HG02642 (cell line): ENCODE measurements around the gene SYTL3.
"Not testable (repeated sequence)": the region's sequence is repeated elsewhere in the genome, so short reads cannot be mapped to it uniquely, and the experiment has no call there.

ENCODE experiments used
- ATAC-seq: cut with Tn5 transposase; IDR thresholded peaks from one replicate; pipeline ENCODE4 v1.9.1; 2021; ENCODE audit warnings: mild to moderate bottlenecking; ENCODE audit not compliant: unreplicated experiment, poor library complexity

The SYTL3 gene

DNA sequence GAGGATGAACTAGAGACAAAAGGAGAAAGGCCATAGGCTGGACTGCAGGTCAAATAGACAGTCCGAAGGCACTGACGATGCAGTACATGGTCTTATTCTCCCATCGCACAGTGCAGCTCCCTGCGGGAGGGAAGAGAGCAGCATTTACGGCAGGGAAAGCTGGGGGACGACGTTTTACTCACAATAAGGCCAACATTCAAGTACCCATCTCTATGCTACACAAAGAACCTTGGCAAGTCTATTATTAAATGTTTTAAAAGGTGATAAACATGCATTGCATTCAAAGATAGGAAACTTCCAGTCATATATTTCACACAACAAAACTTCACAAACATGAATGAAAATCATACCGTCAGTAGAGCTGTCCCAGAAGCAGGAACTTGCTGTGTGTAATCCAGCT lies 13.1 kb upstream of the SYTL3 start:
- ATAC-seq, result no peak

DNA sequence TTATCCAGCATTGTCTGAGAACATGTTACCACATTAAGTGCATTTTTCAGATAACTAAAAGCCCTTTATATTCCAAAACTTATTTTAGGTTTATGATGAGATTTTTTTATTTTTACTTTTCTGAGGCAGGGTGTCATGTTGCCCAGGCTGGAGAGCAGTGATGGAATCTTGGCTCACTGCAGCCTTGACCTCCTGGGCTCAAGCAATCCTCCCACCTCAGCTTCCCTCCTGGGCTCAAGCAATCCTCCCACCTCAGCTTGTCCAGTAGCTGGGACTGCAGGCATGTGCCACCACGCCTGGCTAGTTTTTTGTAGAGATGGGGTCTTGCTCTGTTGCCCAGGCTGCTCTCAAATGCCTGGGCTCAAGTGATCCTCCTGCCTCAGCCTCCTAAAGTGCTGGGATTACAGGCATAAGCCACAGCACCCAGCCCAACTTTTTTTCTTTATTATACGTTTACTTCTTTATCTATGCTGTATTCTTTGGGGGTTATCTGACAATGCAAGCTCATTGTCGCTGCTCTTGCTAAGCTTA lies 11.5 kb upstream of the SYTL3 start:
- no peak for ATAC-seq

DNA sequence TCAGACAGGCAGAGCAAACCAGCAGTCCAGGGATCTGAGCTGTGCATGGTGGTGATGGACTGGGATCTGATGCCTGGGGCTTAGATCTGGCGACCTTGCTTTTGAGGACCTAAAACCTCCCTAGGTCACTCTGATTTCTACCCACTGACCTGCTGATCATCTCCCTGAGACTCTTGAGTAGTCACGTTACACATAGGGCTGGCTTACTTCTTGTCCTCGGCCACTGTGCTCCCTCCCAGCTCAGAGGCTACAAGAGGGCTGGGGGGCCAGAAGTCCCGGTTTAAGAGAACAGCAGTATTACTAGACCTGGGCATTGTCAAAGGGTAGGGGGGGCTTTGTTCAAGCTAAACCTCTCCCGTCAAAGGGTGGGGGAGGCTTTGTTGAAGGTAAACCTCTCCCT lies 10.8 kb upstream of the SYTL3 start:
- no peak for ATAC-seq

DNA sequence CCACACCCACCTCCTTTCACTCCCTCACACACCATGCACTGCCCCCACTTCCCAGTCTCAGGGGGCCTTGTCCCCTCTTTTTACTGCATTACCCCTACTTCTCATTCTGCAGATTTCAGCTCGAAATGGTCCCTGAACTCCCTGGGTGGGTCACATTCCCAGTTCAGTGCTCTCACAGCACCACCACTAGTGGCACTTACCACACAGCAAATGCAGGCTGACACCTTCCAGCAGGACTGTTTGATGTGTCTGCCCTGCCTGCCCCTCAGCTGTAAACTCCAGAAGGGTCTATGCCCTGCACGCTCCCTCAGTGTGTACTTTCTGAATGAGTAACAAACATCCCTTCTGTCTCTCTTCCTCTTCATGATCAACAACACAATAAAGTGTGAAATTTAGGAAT lies 9.3 kb upstream of the SYTL3 start:
- ATAC-seq, result no peak

DNA sequence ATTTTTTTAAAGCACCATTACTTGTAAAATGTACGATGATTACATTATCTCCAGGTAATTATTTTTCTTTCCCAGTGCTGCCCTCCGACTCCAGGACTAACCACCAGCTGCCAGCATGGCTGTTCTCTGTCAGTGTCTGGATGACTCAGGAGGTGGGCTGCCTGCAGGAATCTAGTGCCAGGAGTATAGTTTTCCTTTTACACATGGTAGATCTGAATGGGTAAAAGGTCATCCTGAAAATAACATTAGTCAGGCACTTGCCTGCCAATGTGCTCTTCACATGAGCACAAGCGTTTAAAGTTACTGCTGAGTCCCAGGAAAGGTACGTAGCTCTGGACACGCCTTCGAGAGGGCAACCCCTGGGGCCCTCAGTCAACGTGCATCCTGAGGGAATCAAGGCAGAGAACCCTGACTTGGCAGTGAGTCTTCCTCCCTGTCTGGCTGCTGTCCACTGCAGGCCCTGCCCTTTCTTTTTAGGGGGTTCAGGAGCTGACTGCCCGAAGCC lies 7.7 kb upstream of the SYTL3 start:
- ATAC-seq, result no peak

DNA sequence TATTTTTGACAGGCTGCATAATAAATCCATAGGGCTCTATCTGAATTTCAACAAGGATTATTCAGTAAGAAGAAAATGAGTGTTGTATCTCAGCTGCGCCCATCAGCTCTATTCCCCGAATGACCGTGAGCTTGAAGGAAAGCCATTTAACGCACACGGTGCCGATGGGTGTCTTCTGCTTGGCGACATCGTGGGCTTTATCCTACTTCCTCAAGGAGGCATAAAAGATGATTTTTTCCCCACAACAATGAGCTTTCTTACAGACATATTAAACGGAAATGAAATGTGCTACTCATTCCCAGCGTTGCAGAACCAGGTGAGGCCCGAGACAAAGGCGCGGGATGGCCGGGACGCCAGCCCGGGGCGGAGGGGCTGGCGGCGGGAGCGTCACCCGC lies 6.0 kb upstream of the SYTL3 start:
- ATAC-seq, result no peak

DNA sequence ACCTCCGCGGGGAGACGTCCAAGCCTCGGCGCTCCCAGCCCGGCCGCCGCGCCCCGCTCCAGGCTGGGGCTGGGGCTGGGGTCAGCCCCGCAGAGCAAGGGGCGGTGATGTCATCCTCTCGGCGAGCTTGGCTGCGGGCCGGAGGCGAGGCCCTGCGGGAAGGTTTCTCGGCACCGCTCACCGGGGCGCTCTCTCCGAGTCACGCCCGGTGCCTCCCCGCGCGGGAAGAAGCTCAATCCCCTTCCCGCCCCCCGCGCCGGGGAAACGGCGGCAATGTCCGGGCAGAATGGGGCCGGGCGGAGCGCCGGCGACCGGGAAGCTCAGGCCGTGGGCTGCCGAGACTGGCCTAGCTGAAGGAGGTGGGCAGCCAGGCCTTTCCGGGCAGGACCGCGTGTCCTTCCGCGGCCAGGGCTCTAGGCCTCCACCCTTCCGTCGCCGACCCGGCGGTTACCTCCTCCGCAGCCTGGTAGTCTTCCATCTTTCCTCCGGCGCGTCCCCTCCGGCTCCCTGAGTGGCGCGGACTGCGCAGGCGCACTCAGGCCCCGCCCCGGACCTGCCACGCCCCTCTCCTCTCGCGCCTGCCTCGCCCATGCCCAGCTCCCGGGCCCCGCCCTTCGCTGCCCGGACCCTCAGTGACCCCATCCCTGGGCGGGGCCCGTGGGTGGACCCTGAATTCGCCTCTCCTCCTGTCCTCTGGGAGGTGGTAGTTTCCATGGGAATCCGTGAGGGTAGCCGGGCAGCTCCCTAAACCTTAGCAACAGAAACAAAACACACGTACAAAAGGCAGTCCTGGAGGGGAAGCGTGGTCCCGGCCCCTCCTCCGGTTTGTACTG lies 5.4 kb upstream of the SYTL3 start, which contains the start of gene DYNLT1:
Gene DYNLT1, minus strand, starts transcription at position 513 of the 833 bp plus-strand sequence. Its CDS starts 35 bp downstream, at position 478.
- peak; percentile 73 for ATAC-seq

DNA sequence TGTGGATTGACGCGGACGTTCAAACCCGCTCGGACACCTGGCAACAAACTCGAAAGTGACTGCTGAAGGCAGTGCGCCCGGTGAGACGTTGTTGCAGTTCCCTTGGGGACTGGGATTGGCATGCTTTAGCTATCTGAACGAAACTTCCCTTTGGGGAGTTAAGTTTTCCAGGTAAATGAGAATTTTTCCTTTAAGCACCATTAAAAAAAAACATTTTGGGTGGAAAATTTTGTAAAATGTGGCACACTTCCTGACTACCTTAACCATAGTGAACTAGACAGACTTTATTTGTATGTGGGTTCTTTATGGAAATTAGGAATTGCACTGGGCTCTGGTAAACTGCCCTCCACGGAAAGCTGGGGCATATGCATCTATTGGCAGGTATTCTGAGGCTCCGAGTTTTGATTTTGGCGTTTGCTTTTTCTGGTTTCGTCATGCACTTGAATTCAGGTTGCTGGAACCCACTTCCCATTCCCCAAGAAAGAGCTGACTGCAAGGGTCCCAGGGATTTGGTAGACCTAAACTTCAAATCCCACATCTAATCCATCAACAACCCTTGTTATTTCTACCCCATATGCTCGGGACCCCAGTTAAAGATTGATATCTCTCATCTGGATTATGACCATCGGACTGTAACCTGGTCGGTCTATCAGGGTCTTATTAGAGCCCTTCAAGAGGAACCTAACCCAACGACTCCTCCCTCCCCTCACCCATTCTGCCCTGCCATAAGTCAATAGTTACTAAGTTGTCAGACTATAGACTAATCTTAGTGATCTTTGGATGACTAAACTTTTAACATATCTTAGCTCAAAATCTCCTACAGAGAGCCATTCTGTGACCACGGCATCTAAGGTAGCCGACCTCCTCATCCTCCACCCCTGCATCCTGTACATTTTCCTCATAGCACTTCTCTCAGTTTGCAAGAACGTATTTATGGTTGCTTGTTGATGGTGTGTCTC lies 4.5 kb upstream of the SYTL3 start:
- no peak for ATAC-seq

DNA sequence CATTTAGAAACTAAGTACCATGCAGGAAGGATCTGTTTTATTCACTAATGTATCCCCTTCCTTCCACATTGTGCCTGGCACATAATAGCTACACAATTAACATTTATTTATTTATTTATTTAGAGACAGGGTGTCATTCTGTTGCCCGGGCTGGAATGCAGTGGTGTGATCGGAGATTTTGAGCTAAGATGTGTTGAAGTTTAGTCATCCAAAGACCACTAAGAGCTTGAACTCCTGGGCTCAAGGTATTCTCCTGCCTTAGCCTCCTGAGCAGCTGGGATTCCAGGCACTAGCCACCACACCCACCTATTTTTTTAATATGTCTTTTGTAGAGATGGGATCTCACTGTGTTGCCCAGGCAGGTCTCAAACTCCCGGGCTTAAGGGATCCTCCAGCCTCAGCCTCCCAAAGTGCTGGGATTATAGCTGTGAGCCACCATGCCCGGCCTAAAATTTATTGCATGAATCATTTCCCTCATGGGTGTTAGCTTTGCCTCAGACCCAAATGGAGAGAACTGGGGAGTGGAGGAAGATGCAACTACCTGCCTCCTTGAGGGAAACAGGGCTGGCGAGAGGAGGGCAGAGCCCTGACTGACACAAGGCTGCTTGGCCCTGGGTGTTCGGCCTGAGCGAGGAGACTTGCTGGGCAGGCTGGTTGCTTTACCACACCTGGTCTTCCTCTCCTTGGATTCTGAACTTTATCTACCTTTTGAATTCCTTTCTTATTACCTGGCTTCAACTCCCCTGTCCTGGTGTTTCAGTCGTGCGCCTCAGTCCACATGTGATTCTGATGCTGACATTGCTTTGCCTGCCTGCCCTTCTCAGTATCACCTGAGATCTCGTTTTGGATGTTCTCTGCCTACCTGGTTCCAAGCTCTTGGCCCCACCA lies 3.6 kb upstream of the SYTL3 start:
- ATAC-seq, result no peak

DNA sequence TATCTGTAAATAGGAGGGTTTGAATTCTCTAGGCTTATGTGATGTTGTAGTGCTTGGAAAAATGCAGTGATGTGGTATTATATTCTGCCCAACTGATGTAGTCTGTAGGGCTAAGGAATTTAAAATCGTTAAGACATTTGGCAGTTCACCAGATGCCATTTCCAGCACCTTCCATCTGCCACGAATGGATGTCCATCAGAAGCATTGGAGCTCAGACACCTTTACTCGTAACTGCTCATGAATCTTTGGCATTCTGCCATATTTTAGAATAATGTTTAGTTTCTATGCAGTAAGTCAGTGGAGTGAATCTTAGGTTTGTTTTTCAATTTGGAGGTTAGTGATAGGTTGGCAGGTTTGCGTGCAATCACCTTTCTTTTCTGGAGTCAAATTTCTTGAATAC lies 2.4 kb upstream of the SYTL3 start:
- ATAC-seq, result no peak

DNA sequence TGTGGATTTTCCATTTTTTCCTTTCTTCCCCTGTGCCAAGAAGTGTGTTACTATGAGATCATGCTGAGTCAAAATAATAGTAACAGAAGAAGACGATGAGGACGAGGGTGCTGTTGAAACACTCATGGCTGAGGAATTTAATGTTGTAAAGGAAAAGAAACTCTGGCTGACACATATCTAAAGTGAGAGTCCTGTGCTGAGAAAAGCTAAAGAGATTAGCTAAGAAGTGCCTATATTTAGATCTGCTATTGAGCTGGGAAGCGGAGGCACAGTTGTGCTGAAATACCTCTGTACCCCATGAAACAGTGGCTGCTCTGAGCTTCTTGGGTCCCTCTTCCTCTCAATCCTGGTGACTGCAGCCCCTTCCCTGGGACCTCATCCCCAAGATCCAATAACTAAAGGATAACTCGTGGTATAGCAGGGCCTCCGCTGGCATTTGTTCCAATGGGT lies 1.1 kb upstream of the SYTL3 start:
- ATAC-seq, result no peak

DNA sequence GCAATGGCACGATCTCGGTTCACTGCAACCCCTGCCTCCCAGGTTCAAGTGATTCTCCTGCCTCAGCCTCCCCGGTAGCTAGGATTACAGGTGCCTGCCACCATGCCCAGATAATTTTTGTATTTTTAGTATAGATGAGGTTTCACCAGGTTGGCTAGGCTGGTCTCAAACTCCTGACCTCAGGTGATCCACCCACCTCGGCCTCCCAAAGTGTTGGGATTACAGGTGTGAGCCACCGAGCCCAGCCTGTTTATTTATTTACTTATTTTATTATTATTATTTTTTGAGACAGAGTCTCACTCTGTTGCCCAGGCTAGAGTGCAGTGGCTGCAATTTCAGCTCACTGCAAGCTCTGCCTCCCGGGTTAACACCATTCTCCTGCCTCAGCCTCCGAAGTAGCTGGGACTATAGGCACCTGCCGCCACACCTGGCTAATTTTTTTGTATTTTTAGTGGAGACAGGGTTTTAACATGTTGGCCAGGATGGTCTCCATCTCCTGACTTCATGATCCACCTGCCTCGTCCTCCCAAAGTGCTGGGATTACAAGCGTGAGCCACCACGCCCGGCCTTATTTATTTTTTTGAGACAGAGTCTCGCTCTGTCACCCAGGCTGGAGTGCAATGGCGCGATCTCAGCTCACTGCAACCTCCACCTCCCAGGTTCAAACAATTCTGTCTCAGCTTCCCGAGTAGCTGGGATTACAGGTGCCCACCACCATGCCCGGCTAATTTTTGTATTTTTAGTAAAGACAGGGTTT lies 2.3 kb downstream of the SYTL3 start:
- not testable (repeated sequence) for ATAC-seq

DNA sequence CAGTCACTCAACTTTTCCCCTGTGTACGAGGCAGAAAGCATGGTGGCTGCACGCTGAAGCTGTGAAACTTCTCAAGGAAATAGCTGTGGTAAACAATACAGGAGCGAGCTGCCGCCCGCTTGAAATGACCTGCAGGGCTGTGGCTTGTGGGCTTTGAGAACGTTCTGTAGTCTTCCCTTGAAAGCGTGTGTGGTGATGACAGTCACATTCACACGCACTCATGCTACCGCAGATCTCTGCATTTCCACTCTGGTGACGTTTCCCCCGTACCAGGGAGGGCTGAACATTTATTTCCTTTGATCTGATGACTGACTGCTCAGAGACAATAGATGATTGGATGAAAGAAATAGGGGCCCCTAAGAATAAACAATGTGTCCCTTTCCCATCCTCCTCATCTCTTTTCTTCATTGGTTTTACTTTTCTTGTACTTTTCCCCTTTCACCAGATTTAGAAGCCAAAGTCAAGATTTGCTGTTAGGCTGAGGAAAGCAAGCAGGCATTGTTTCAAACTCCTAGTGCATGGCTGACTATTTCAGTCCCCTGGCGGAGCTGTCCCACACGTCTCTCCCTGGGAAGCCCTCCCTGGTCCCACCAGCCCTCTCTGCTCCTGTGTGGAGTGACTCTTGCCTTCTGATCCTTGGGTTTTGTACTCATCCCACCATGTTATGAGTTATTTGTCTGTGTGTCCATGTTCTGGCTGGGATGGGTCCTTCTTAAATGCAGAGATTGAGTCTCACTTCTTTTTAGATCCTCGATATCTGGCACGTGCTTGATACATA lies 3.9 kb downstream of the SYTL3 start:
- ATAC-seq, result peak; percentile 49

DNA sequence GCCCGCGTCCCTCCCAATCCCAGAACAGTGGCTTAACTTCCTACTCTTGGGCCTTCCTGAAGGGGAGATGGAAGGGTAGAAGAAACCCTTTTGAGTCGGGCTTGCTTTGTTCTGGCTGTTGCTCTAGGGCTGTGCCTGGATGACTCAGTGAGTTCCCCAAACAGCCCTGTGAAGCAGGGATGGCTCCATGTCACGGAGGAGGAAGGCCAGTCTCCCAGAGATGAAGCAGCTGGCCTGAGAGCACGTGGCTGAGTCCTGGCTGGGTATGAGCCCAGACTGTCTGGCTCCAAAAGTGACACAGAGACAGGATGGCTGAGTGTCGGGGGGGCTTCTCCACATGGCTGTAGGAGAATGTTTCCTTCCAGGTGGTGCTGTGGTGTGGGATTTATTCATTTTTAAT lies 4.6 kb downstream of the SYTL3 start:
- ATAC-seq, result no peak

DNA sequence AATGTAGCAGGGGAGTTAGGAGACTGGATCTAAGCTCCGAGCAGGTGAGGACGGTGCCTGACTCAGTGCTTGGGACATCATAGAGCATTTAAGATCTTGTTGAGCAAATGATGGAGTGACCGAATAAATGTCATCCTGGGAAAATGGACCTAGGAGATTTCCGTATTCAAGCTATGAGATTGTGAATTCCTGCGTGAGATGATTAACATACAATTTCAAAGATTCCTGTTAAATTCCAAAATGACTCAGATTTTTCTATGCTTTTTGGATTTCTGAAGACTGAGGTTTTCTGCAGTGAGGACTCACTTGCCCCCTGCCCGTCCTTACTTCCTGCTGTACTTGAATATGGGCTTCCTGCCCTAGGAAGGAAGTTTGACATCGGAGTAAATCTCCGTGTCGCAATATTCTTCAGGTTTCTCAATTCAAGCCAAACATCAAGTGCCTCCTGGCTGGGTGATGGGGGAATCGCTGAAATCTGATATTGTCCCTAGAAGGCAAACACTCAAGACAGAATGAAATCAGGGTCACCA lies 5.2 kb downstream of the SYTL3 start:
- ATAC-seq, result no peak

DNA sequence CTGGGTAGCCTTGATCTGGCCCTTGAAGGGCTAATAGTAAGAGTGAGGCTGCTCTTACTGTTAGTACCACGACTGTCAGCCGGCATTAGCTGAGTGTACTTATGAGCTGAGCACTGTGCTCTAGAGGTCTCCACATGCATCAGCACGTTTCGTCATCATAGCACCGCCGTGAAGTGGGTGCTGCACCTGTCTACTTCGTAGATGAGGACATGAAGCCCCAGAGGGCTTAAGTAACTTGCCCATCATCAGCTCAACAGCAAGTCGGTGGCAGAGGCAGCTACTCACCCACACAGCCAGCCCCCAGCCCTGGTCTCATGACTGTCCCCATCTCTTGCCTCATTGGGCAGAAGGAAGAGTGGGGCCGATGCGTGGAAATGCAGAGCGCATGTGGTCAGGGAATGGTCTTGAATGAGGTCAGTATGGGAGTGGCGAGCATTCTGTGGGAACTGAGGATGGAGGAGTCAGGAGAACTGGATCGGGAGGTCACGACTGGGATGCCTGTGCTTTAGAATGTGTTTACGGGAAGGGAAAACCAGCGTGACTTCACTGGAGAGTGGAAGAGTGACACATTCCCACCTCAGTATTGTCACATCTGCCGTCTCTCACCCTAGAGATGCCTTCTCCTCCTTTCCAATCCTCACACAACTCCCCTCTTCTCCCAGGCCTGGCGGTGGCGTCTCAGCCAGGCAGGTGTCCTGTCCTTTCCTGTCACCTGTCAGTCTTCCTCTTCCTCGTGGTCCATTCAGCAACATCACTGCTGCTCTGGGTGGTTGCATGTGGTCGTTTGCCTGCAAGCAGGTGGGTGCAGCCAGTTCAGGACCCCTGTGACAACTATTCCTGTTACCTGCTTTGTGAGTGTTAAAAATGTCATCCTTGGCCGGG lies 6.0 kb downstream of the SYTL3 start:
- ATAC-seq, result no peak

DNA sequence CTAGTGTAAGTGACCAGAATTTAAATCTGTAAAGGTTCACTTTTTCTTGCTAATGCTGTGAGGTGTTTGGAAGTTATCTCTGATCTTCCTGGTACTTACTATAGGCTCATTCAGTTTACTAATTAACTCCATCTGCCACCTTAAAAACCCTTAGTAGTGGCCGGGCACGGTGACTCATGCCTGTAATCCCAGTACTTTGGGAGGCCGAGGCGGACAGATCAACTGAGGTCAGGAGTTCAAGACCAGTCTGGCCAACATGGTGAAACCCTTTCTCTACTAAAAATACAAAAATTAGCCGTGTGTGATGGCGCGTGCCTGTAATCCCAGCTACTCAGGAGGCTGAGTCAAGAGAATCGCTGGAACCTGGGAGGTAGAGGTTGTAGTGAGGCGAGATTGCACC lies 7.1 kb downstream of the SYTL3 start:
- ATAC-seq, result not testable (repeated sequence)
